Measurements from ENCODE around the gene NUP160. TPM values are rescaled to one million over a fixed set of nuclear protein-coding genes. Genes with fewer than 3 reads are reported as not detected.

Gene NUP160
- total and polyA plus RNA-seq, 2 of the 13 experiments (the other 11 are each of a cell fraction or from before 2014, with no cell fraction given) = 28.3 to 43.5 TPM

DNA sequence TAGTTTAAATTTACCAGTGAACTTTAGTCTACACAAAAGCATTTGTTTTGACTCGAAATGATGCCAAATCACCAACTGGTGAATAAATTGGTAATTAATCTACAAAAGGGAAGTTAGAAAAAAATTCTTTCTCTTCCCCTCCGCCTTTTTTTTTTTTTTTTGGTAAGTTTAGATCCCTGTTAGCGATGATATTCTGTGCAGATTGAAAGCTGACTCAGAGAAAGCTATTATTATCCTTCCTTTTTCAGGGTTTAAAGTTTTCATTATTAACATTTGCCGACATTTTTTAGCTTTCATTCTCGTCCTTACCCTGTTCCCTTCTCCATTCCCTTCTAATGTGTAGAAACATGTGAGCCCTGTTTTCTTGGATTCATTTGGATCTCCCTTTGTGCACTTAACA, 16.8 kb upstream of the NUP160 start (continued):
- TF ChIP-seq PCBP2 (optimal IDR thresholded peaks at IDR 0.05; ENCODE audit: low read depth, low read length, poor library complexity, severe bottlenecking) = no peak

DNA sequence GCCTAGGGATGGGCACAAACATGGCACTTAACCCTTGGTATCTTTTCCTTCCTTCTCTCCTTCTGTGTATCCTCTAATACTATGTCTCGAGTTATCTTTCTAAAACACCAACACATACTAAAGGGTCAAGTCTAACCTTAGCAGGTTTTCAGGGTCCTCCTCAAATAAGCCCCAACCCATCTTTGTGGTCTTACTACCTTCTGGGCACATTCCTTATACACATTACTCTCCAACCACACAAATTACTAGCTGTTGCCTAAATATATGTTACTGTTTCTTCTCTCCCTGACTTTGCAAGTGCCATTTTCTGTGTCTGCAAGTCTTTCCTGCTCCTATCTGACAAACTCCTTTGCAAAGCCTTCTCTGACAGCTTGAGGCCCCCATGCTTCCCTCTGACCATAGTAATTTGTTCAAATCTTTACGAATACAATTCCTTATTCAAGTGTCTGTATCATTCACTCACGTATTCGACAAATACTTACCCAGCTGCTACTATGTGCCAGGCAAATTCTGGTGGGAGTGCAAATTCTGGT, 15.8 kb upstream of the NUP160 start:
- Histone ChIP-seq H3K27me3 (ENCODE audit: control insufficient read depth in 1 of 2, insufficient read depth in 2 of 2, low read length in 2 of 2) (no peaks in the 10 kb centered on the region; a peak in 1 of 5 replicates), H3K27ac (ENCODE audit: extremely low read length, insufficient read depth, low read length) (no peak overlapping the region), H3K4me2 (ENCODE audit: low read depth, low read length) (no peak overlapping the region), H2AFZ (ENCODE audit: low read length) (no peak overlapping the region), H3K4me1 (ENCODE audit: insufficient read depth, low read length) (peaks cover 8% of the 10 kb centered on the region), H3K36me3 (replicated peaks in 1 of 2; ENCODE audit: control insufficient read depth in 1 of 2, insufficient read depth in 2 of 2, low read length in 2 of 2) (no peaks in the 10 kb centered on the region), H3K9ac (ENCODE audit: insufficient read depth, low read depth, low read length) (no peak overlapping the region), H3K4me3 (replicated peaks in 1 of 3; ENCODE audit: insufficient read depth in 1 of 3, low read depth in 2 of 3, low read length in 3 of 3) (no peak overlapping the region), H4K20me1 (ENCODE audit: insufficient read depth, low read length) (no peaks in the 10 kb centered on the region), H3K79me2 (ENCODE audit: insufficient read depth, low read length) (no peaks in the 10 kb centered on the region), H3K9me3 (ENCODE audit: low read length) (no peaks in the 10 kb centered on the region)
- no TSS peak for BruUV-seq (replicated peaks)
- TF ChIP-seq ZNF605 (CRISPR knock-in tag; IDR thresholded peaks at IDR 0.05) (no peak), ZSCAN30 (CRISPR knock-in tag; IDR thresholded peaks at IDR 0.05) (no peak), MXD4 (CRISPR knock-in tag; IDR thresholded peaks at IDR 0.05) (no peak), ZNF772 (CRISPR knock-in tag; IDR thresholded peaks at IDR 0.05) (no peak), IRF2 (CRISPR knock-in tag; IDR thresholded peaks at IDR 0.05) (no peak), ZFP62 (CRISPR knock-in tag; IDR thresholded peaks at IDR 0.05) (no peak)
- TF ChIP-seq, protein P1, sequence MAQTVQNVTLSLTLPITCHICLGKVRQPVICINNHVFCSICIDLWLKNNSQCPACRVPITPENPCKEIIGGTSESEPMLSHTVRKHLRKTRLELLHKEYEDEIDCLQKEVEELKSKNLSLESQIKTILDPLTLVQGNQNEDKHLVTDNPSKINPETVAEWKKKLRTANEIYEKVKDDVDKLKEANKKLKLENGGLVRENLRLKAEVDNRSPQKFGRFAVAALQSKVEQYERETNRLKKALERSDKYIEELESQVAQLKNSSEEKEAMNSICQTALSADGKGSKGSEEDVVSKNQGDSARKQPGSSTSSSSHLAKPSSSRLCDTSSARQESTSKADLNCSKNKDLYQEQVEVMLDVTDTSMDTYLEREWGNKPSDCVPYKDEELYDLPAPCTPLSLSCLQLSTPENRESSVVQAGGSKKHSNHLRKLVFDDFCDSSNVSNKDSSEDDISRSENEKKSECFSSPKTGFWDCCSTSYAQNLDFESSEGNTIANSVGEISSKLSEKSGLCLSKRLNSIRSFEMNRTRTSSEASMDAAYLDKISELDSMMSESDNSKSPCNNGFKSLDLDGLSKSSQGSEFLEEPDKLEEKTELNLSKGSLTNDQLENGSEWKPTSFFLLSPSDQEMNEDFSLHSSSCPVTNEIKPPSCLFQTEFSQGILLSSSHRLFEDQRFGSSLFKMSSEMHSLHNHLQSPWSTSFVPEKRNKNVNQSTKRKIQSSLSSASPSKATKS (CRISPR knock-in tag; IDR thresholded peaks at IDR 0.05) = no peak
- intact Hi-C loops (cut with micrococcal nuclease; ENCODE audit: unreplicated experiment) (no loop called here), in situ Hi-C loops (cut with HindIII; ENCODE audit: extremely low pct_ligation_motif_present, low pct_unique_long_range_greater_than_20kb) (no loop called here)
- no peak for DNase-seq (ENCODE audit: low spot score)
- FAIRE-seq = no peak
- ChIA-PET POLR2A (interaction anchor here (1.7 kb wide), 1 partner anchor 16 kb away, joined by 5 read pairs; the partner anchor contains the start of gene NUP160), CTCF (ENCODE audit: low intra/inter-chr PET ratio, low total read pairs) (no interaction called here)
- 64% methylated on average over 4 of the region's 4 CpGs for WGBS (ENCODE audit: low lambda C conversion rate)
- no peak for ATAC-seq

Data from HepG2 (cell line).